Activated CD4-positive, alpha-beta T cell treated with anti-CD3 and anti-CD28 coated beads for 4 hours (primary cell): ENCODE results near the gene LY6G6D.
A peak's percentile ranks its signal among the peaks of the same experiment; 100 is the strongest.
"Not testable (repeated sequence)": the region's sequence is repeated elsewhere in the genome, so short reads cannot be mapped to it uniquely, and the experiment has no call there.

Source experiments
- DNase-seq, 2 donors: peaks; one replicate each; pipeline ENCODE4 v3.0.0-alpha.2; 2020

The LY6G6D gene

DNA sequence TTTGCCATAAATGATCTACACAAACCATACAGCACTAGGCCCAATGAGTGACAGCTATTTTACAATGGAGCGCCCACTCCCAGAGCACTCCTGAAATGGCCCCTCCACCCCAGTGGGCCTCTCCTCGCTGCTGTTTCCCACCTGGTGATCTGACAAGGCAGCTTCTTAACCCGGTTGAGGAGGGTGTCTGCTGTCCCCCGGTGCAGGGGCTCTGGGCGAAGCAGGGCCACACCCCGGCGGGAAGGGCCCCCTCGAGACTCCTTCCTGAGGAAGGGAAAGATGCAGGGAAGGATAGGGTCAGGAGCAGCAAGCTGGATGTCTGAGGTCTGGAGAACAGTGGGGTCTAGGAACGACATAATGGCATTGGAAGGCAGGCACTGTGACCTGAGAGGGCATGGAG lies 22.3 kb upstream of the LY6G6D start:
- DNase-seq: no peak

DNA sequence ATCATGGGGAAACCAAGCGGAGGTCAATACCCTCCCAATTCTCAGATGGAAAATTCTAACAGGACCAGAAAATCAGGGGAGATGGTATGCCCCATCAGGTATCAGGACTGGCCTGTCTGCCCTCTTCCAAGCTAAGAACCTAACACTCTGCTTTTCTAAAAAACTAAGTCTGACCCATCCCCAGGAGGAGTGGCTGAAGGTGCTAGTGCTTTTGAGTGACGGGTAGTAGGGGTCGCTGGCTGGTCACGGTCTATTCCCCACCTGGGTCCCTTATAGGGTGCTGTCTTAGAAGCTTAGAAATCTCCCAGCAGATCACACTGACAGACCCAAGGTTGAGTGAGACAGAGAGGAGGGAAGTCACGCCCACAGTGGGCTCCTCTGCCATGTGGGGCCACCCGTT lies 21.6 kb upstream of the LY6G6D start:
- DNase-seq: no peak

DNA sequence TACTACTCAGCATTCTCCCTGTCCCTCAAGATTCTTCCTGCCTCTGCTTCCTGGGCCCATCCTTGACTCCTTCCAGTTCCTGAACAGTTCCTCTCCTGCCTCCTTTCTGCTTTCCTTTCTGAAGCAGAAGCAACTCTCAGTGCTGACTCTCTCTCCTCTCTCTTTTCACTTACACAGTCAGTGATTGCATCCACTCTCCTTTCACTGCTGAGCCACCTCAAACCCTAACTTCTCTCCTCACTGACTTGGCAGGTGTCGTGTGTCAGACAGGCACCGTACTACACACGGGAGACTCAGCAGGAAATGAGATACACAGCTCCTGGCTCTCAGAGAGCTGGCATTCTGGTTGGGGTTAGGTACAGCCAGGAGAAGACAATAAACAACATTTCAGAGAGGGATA lies 17.6 kb upstream of the LY6G6D start:
- DNase-seq: no peak

DNA sequence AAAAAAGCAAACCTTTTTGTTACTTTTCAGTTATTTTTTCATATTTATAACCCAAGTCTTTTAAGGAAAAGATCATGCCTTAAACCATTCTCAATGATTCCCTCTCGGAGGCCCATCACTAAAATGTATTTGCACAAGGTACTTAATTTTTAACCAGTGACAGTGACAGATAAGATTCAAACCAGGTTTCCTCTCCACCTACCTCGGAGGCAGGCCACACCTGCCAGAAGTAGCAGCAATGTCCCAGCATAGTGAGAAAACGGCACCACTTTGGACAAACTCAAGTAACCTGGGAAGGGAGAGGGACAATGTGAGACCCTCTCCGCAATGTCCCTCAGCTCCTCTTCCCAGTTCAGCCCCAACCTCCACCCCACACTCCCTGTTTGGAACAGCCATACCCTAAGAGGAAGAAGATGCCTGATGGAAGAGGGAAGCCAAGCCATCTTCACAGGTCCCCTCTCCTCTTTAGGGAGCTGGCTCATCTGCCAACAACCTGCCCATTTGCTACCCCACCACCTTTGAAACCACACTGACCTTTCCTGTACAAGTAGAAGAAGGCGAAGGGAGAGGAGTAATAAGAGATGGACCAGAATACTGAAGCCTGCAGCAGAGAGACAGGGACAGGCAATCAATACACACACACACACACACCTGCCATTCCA lies 14.3 kb upstream of the LY6G6D start:
- no peak for DNase-seq

DNA sequence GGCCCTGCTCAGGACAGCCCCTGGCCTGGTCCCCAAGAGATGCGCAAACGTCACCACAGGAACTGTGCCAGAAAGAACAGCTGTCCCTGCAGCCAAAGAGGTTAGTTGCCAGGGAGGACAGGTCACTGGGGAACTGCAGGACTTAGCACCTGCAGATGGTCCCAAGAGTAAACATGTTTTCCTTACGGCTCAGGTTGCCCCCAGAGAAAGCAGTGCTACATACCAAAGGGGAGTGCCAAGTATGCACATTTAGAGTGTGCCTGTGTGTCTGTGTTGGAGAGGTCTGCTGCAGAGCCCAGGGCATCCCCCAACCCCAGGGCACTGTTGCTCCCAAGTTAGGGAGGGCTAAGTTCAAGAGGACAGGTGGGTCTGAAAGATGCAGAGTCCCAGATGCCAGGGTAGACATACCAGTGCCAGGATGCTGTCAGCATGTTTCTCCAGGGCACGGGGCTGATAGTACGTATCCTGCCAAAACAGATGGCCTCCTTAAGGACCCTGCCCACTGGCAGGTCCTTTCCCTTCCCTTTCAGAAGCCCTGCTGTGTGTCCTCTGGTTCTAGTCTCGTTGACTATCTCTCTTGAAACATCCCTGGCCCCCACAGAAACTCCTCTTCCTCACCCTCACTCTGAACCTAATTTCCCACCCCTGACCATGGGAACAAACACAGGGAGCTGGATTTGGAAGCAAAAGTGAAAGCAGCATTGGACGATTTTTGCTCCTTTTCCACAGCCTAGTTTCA lies 13.3 kb upstream of the LY6G6D start:
- DNase-seq: no peak

DNA sequence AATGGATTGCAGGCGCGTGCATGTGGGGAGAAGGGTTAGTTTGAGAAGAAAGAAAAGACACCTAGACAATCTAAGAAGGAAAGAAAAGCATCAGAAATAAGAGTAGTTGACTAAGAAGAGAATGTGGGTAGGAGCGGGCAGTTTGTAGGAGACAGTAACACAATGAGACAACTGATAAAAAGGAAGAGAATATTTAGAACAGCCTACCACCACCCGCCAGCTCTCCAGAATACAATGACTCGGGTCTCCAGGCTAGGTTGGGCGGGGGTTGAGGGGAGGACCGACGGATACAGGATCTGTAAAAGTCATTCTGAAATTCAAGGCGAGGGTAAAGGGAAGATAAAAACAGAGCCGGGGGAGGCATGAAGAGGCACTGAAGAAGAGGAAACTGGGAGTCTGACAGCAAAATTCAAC lies 12.7 kb upstream of the LY6G6D start:
- DNase-seq: no peak

DNA sequence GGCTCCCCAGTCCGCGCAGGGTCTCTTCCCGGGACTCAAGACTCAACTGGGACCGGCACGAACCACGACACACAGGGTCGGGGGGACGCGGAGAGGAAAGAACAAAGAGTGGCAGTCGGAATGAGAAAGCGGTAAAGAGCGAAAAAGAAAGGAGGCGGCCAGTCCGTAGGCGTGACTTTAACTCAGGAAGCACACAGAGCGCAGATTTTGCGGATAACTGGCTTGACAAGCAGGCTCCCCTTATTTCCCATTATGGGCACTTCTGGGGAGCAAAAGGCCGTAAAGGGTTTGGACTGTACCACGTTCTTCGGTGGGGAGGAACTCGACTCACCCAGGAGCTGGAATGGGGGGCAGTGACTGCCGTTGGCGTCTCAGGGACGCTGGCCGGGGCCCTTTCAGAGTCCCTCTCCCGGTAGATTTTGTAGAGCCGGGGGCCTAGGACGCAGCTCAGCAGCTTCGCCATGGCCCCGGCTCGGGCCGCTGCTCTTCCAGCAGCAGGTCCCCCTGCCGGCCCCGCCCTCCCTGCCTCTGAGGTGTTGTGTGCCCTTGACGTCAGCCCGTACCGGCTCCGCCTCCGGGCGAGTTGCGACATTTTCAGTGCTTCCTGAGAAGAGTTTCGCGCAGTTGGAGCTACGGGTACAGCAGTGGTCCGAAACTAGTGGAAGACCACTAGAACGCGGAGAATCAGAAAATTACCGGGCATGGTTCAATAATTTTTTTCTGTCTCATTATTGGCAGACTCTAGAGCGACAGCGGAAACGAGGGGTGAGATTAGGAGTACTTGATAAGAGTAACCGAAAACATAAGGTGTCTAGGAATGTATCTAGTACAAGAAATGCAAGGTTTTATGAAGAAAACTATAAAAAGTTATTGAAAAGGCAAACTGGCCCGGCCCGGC lies 12.1 kb upstream of the LY6G6D start, which contains the start of gene ABHD16A:
ABHD16A (minus strand) TSS at position 506 of the 898 bp plus-strand sequence; CDS start at position 463, 43 bp downstream.
- DNase-seq: peak; percentile 98

DNA sequence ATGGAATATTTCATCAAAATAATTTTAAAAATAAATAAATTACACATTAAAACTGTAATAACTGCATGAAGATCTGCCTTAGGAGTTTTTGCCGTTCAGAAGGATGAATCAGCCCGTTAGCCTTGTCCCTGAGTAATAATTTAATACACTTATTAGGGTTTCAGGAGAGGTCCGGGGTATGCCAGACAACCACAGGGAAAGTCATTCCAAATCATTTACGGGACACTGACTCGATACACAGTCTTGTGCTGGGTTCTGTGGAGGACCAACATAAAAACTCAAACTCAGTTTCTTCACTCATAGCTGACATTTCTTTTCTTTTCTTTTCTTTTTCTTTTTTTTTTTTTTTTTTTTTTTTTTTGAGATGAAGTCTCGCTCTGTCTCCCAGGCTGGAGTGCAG lies 9.2 kb upstream of the LY6G6D start:
- no peak for DNase-seq

DNA sequence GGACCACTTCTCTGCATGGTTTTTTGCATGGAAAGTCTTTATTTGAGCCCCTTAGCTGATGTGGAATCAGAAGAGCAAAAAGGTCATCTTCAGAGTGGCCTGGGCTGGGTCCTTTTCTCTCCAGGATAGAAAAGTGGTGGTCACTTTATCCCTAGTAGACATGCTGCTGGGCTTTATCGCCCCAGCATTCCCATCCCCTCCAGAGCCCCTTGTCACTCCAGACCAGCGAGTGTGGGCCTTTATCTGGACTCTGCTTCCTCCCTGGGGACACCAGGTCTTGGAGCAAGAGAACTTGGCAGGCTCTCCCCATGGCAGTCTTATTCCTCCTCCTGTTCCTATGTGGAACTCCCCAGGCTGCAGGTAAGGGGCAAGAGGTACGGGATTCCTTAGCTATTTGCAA lies 8.5 kb upstream of the LY6G6D start, which contains the start of gene LY6G6F:
LY6G6F (plus strand) TSS at position 268 of the 400 bp plus-strand sequence; CDS start at position 309, 41 bp downstream.
- no peak for DNase-seq

DNA sequence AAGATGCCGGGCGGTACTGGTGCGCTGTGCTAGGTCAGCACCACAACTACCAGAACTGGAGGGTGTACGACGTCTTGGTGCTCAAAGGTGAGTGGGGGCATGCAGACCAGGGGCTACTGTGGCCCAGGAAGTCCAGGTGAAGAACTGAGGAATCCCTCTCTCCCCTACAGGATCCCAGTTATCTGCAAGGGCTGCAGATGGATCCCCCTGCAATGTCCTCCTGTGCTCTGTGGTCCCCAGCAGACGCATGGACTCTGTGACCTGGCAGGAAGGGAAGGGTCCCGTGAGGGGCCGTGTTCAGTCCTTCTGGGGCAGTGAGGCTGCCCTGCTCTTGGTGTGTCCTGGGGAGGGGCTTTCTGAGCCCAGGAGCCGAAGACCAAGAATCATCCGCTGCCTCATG lies 7.4 kb upstream of the LY6G6D start:
- no peak for DNase-seq

DNA sequence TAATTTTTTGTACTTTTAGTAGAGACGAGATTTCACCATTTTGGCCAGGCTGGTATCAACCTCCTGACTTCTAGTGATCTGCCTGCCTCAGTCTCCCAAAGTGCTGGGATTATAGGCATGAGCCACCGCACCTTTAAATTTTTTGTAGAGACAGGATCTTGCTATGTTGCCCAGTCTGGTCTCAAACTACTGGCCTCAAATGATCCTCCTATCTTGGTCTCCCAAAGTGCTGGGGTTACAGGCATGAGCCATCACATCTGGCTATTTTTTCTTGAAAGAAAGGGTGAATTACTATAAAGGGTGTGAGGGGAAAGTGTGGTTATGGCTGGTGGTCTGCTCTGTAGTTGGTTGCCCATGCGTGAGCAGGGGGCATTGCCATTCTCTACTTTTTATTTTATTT lies 6.9 kb upstream of the LY6G6D start:
- DNase-seq: no peak

DNA sequence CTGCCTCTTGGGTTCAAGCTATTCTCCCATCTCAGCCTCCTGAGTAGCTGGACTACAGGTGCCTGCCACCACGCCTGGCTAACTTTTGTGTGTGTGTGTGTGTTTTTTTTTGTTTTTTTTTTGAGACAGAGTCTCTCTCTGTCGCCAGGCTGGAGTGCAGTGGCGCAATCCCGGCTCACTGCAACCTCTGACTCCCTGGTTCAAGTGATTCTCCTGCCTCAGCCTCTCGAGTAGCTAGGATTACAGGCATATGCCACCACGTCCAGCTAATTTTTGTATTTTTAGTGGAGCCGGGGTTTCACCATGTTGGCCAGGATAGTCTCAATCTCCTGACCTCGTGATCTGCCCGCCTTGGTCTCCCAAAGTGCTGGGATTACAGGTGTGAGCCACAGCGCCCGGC lies 6.0 kb upstream of the LY6G6D start:
- DNase-seq: not testable (repeated sequence)

DNA sequence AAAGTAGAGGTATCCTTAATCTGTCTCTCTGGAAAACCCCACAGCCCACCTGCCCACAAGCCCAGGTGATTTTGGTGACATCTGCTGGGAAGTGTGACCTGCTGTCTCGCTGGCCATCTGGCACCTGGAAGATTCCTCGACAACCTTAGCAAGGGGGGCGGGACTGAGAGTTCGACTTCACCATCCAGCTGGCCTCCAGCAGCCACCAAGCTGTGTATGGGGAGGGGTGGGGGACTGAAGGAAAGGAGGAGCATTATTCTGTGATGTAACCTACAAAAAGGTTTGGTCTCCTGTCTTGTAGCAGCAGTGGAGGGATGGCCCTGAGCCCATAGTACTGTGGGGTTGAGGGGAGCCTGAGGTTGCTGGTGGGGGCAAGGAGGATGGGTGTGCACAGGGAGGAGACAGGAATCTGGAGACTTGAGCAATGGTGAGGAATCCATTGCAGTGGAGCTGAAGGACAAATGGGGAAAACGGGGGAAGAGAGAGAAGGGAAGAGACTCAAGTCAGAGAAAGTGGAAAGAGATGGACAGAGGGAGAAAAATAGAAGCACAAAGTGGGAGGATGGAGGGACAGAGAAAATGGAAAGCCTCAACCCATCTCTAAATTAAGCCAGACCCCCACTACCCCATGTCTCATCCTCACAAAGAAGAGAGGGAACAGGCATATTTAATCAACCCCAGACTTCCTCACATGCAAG lies 4.5 kb upstream of the LY6G6D start:
- no peak for DNase-seq

DNA sequence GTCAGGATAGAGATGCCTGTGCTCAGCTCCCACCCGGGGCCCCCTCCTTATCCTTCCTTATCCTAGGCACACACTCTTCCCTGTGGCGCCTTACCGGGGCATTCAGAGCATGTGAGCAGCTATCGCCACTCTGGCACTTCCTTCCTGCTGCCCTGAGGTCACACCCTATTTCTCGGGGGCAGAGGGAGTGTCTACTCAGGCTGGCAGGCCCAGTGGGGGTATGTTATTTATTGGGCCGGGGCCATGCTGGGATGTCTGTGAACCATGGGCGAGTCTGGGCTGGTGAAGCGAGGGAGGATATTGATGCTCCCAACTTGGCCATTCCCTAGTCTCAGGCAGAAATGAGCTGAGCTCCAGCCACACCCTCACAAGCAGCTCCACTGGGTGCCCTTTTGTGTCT lies 3.9 kb upstream of the LY6G6D start:
- DNase-seq: no peak

DNA sequence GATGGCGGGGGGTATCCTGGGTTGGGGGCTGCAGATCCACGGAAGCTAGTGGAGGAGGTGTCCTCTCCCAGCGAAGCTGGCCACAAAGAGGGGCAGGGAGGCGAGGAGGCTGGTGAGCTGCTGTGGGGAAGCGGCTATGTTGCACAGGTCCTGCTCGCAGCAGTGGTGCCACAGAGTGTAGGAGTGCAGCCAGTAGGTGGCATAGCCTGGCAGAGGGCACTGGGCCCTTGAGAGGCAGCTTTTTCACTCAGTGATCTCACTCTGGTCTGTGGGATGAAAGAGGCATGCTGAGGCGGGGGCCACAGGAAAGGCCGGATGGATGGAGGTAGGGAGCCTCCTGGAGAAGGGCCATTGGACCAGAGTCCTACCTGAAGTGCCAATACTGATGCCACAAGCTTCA lies 2.9 kb upstream of the LY6G6D start:
- no peak for DNase-seq

DNA sequence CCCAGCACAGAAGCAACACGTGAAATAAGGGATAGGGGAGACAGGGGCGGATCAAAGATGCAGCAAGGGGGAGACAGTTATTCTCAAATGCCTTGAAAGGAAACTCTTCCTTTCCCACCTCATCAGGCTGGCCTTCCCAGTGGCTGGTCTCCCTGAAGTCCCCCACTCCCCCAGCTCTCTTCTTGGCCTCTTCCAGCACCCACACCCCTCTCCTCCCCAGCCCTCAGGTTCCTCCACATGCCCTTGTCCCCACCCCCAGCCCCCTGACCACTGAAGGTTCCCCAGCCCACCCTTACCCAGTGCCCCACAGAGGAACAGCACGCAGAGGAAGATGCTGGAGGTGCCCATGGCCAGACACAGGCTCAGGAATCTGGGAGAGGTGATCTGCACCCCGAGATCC lies 1.7 kb upstream of the LY6G6D start:
- no peak for DNase-seq

DNA sequence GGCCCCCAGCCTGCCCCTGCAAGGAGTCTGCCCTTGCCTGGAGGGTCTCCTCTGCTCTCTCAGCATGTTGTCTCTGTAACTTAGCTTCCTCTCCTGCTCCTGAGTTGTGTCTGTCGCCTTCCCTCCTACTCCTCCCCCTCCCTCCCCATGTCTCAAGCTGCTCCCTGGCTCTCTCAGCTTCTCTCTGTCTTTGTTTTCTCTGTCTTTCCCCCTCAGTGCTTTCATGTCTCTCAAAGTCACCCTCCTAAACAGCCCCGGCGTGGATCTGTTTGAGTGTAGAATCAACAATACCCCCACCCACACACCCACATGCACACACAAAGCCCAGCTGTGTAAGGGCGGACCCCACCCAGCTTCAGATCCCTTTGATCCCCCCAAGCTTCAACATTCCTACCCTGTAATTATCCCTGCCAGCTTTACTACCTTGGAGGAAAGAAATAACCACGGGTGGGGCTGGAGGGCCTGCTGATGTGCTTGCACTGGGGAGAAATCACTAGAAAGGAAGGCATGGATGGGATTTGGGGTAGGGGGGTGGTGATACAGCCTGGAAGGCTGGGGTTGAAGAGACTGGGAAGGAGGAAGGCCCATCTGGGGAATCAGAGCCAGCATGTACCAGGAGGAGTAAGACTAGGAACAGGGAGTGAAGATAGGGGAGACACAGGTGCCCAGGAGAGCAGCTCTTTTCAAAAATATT lies 1.0 kb upstream of the LY6G6D start:
- DNase-seq: no peak

DNA sequence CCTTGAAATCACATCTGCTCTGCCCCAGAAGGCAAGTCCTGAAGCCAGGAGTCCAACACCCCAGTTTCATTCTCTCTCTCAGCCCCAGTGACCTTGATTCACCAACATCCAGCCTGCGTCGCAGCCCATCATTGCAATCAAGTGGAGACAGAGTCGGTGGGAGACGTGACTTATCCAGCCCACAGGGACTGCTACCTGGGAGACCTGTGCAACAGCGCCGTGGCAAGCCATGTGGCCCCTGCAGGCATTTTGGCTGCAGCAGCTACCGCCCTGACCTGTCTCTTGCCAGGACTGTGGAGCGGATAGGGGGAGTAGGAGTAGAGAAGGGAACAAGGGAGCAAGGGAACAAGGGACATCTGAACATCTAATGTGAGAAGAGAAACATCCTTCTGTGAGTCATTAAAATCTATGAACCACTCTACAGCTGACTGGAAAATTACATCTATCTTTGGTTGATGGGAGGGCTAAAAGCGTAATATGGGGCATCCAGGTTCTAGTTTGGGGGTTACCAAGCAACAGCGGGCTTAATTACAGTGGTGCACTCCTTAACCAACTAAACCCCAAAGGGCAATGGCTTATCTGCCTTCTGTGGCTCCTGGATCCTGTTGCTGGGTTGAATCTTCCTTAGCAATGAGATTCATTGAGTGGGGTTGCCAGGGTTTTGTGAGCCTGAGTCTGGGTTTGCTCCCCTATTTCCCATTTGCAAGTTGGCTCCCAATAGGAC lies 2.5 kb downstream of the LY6G6D start:
- no peak for DNase-seq

DNA sequence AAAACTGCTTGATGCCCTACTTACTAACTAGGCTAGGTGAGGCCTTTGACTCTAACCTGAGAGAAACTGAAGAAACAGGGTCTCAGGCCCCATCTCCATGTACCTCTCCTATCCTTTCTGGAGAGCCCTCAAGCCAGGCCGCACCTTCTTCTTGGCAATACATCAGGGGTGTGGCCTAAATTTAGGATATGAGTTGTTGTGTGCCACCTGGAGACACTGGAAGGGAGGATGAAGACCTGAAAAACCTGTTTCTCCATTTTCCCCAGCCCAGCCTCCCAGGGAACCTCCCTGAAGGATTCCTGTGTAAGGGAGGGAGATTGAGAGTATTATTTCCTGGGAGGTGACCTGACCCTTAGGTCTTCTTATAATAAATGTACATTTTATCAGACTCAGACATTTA lies 3.1 kb downstream of the LY6G6D start:
- no peak for DNase-seq

DNA sequence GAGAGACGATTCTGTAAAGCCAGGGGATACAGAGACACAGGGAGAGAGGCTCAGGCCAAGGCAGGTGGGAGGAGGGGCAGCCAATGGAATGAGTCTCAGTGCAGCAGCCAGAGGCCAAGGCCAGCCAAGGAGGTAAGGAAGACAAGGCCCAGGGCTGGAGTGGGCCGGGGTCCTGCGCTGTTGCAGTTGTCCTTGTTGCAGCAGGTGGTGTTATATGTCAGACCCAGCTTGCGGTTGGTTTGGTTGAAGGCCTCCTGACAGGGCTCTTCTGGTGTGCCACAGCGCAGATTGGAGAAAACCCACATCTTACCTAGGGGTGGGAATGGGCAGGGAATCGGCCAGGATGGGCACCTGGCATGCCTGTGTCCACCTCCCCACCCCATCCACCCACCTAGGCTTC lies 3.9 kb downstream of the LY6G6D start:
- DNase-seq: no peak

DNA sequence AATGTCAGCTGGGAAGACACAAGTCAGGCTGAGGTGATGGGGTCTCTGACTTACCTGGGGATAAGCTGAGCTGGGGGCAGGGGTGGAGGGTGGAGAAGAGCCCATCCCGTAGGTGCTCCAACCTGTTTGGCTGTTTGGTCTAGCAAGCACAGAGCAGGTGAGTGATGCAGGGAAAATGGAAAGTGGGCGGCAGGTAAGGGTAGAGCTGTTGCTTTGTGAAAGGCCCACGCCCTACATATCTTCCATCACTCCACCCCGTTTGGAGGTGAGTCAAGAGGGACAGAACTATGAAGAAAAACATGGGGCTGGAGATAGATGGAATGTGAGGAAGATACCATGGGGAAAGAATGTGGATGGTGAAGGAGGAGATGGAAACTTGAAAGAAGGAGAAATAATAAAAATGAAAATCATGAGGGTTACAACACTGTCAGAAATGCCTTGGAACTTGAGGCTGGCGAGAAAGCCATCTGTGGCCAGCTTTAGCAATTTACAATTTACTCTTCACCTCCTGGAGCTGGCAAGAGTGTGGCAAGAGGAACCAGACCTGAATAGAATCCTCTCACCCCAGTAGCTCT lies 5.1 kb downstream of the LY6G6D start:
- DNase-seq: no peak
